HG02870 (cell line): ENCODE results near the gene AASS.

Experiments
- ATAC-seq: cut with Tn5 transposase; IDR thresholded peaks from one replicate; pipeline ENCODE4 v1.9.1; 2021; ENCODE audit warnings: mild to moderate bottlenecking, moderate library complexity; ENCODE audit not compliant: unreplicated experiment

The AASS gene

GRCh38 chr7:122123746-122124145, 20.3 kb downstream of the AASS start:
- ATAC-seq: no peak

GRCh38 chr7:122118757-122119156, 25.3 kb downstream of the AASS start:
- no peak for ATAC-seq

DNA sequence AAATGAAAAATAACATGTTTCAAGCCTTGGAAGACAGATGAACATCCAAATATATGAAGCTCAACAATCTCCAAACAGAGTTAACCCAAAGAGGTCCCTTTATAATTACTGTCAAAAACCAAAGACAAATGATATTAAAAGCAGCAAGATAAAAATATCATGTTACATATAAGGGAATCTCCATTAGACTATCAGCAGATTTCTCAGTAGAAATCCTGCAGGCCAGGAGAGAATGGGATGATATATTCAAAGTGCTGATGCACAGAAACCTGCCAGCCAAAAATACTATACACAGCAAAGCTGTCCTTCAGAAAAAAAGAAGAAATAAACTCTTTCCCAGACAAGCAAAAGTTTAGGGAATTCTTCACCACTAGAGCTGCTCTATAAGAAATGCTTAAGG, 41.0 kb downstream of the AASS start:
- ATAC-seq: no peak

- no peak for ATAC-seq
Observed at GRCh38 chr7:122100021-122100420, 44.0 kb downstream of the AASS start.

- no peak for ATAC-seq
Observed at GRCh38 chr7:122095642-122096041, 48.4 kb downstream of the AASS start.

GRCh38 chr7:122094549-122094948, 49.5 kb downstream of the AASS start:
- no peak for ATAC-seq

DNA sequence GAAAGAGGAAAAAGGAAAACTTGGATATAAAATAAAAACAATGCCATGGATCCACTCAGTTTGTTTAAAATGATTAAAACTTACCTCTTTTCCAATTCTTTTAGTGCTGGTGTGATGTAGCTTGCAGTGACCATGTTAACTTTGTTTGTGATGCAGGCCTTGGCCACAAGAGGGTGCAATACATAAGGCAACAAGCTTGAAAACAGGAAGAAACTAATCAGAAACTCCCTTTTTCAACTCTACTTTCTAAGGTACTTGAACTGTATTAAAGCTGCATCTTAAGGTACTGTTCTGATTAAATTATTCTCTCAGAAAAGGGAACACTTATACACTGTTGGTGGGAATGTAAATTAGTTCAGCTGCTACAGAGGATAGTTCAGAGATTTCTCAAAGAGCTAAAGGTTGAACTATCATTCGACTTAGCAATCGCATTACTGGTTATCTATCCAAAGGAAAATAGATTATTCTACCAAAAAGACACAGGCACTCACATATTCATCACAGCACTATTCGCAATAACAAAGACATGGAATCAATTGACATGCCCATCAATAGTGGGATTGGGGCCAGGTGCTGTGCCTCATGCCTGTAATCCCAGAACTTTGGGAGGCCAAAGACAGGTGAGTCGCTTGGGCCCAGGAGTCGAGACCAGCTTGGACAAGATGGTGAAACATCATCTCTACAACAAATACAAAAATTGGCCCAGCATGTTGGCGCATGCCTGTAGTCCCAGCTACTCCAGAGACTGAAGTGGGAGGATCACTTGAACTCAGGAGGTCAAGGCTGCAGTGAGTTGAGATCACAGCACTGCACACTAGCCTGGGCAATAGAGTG, 50.9 kb downstream of the AASS start:
- peak; percentile 98 for ATAC-seq

- ATAC-seq: no peak
Observed at GRCh38 chr7:122082670-122083069, 61.4 kb downstream of the AASS start.

DNA sequence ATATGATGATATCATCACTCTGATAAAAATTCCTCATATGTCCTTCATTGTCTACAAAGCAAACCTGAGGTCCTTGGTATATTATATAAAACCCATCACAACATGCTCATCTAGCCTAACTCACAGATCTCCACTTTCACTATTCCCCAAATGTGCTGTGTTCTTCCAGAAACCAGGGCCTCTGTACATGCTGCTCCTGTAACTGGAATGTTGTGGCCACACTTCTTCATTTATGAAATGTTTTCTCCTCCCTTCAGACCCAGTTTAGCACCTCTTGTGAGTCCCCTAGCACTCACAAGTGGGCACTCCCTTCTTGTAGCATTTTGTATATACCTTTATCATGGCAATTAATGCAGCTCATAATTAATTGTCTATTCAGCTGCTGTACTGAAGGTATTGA, 61.9 kb downstream of the AASS start:
- no peak for ATAC-seq

- ATAC-seq: no peak
Observed at GRCh38 chr7:122073635-122074034, 70.4 kb downstream of the AASS start.

DNA sequence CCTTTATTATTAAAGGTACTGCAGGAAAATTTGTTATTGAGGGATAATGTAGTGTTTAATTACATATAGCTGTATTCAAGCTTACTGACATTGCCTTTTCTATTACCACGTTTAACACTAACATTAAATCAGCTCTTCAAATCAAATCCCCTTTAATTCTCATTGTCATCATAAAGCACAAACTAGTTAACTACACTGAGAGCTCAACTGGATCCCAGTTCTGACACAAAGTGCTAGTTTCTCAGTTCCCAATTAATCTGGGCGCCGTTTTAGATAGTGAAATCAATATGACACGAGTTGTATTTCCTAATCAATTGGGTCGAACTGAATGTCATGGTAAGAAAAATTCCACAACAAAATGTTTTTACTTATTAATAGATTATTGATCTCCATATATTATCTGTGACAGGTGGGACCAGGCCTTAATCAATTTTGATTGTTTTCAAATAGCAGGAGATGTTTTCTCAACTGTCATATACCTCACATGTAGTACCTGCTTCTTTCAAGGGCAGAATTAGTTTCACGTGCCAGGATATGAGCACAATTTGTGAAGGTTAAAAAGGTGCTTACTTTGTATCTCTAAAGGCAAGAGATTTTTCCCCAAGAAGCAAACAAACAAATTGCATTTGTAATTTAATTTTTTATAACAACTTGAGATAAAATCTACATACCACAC, 71.0 kb downstream of the AASS start:
- ATAC-seq: no peak

- ATAC-seq: no peak
Observed at GRCh38 chr7:122072272-122072671, 71.8 kb downstream of the AASS start.

DNA sequence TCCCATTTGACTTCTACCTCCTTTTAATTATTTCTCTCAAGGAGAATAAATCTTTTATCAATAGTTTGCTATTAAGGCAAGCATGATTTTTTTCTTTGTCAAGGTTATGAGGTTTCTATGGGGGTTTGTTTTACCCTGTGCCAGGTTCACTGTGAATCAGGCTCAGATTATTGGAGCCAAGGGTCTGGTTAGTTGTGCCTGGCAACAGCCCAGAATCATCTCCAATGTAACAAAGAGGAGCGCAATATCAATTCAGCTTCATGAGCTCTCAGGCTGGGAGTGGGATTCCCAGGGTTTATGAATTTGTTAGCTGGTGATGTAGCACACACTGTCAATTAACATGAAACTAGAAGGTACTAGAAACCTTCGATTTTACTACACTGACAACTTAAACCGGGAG, 73.2 kb downstream of the AASS start:
- ATAC-seq: no peak

DNA sequence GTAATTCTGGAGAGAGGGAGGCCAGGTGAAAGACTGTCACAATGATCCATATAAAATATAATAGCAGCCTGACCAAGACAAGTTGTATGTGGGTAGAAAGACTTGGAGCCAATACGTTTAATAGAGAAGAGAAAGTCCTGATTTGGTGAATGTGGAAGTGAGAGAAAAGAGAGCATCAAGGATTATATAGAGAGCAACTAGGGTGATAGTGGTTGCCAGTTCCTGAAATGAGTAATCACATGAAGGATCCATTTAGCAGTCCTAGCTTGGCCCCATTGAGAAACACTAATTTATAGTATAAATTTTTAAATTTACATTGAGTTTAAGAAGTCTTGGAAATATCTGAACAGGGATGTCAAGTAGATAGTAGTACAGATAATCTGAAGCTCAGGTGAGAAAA, 74.0 kb downstream of the AASS start:
- no peak for ATAC-seq

DNA sequence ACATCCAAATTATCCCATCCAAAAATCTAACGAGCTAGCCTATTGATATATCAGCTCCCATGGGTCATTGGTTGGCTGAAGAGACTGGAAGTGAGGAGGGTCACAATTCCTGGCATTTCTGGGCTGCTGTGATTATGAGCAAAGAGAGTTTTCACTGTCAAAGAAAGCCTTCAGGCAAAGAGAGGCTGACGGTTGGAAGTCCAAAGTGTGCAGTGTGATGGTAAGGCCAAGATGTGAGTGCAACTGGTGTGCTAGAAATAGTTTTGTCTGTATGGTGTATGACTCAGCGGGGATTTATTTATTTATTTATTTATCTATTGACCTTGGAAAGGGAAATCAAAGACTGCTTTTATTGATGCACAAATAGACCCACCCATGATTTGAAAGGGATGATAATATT, 75.0 kb downstream of the AASS start:
- ATAC-seq: no peak

GRCh38 chr7:122068046-122068445, 76.0 kb downstream of the AASS start:
- no peak for ATAC-seq

DNA sequence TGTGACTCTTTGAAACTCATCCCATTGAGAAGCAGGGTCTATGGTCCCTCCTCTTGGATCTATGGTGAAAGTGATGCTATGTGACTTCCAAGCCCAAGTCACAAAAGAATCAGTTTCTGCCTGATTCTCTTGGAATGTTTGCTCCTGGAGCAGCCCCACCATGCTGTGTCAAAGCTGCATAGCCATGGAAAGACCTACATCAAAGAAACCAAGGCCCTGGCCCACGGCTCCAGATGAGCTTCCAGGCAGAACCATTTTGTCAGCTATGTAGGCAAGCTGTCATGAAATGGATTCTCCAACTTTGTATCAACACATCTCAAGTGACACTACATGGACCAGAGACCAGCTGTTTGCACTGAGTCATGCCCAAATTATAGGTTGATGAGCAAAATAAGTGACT, 77.0 kb downstream of the AASS start:
- no peak for ATAC-seq

DNA sequence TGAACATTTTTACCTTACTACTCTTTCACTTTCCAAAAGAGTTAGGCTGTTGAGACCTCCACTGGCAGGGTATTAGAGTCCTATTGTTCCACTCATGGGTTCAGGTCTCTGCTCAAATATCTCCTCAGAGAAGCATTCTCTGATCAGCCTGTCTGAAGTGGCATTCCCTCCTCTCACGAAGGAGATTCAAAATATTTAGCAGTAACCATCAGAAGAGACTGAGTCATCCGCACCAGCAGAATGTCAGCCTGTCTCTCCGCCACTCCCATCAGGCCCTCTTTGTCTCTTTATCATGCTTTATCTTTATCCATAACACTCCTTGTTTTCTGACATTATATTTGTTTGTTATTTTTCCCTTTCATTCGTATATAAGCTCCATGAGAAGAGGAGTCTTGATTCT, 79.1 kb downstream of the AASS start:
- ATAC-seq: no peak

DNA sequence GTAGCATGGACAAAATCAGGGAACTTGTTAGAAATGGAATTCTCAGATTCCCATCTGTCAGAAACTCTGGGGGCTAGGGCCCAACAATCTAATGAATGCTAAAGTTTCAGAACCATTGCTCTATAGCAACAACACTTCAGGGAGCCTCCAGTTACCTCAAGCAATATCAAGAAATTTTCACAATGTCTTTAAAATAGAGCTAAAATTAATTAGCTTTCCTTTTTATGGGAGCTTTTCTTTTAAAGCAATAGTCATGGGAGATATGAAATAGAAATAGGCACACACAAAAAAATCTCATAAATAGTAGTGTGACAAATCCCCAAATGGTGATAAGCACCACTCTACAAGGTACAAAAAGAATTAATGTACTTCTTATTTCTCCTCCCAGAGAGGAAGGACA, 80.9 kb downstream of the AASS start:
- no peak for ATAC-seq

DNA sequence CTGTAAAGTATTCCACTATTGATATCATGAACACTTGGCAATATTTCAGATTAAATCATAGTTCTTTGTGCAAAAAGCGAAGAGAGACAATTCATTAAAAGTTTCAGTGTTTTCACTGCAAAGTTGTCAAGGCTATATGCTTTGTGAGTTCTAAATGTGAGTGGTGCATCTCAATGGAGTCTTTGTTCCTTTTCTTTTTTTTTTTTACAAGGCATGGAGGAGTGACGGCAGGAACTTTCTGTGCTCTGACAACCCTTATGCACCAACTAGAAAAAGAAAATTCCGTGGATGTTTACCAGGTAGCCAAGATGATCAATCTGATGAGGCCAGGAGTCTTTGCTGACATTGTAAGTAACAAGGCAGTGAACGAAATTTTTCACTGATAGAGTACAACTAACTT, 84.5 kb downstream of the AASS start:
- no peak for ATAC-seq

- ATAC-seq: no peak
Observed at GRCh38 chr7:122056977-122057376, 87.1 kb downstream of the AASS start.

- ATAC-seq: no peak
Observed at GRCh38 chr7:122055073-122055472, 89.0 kb downstream of the AASS start.

DNA sequence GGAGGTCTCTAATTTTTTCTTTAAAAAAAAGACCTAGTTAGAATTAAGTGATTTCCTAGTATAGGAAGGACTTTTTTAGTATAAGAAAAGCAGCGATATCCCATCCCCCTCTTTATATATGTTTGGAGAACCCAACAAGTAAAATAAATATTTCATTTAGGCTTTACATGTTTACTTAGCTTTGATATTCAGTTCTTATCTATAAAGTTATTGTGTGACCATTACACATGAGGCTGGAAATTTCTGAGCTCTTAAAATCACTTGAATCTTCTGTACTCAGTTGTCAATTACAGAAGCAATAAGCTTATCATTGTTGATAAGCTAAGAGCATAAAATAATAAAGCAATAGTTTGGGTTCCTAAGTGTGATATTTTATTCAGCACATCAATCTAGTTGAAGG, 89.7 kb downstream of the AASS start:
- ATAC-seq: no peak
